Measurements from ENCODE around the gene CHRM2. TPM values are rescaled to one million over a fixed set of nuclear protein-coding genes. Genes with fewer than 3 reads are reported as not detected.

CHRM2 gene
- total and polyA plus RNA-seq, 2 experiments from 2014 or later: 0.21 to 0.35 TPM

DNA sequence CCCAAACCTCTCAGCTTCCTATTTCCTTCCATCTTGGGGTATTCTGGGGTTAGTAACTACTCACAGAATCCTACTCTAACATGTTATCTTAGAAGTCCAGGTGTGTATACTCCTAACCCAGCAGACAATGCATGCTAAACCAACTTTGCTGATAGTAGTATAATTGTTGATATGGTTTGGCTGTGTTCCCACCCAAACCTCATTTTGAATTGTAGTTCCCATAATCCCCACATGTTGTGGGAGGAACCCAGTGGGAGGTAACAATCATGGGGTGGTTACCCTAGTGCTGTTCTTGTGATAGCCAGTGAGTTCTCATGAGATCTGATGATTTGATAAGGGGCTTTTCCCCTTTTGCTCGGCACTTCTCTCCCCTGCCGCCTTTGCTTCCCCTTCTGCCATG, 135.1 kb downstream of the CHRM2 start:
- Histone ChIP-seq H3K4me1 (ENCODE audit: insufficient read depth) (peaks cover 11% of the 10 kb centered on the region; the same call in 1 of the 2 replicates), H3F3A (replicated peaks; ENCODE audit: low read depth) (no peaks in the 10 kb centered on the region), H3K36me3 (ENCODE audit: insufficient read depth) (no peaks in the 10 kb centered on the region), H2AFZ (no peak overlapping the region), H3K9me2 (ENCODE audit: insufficient read depth) (no peaks in the 10 kb centered on the region), H3K27me3 (ENCODE audit: insufficient read depth) (no peaks in the 10 kb centered on the region), H3K27ac (ENCODE audit: low read depth) (no peak overlapping the region), H3K4me3 (no peak overlapping the region), H3K4me2 (no peak overlapping the region), H3K79me2 (replicated peaks; ENCODE audit: insufficient read depth) (no peaks in the 10 kb centered on the region), H4K20me1 (replicated peaks; ENCODE audit: insufficient read depth) (no peaks in the 10 kb centered on the region)
- ATAC-seq: no peak
- Mint-ChIP-seq H3K27me3 (ENCODE audit: insufficient read depth, low read depth, poor library complexity) (no peaks in the 10 kb centered on the region), H3K9me3 (no peaks in the 10 kb centered on the region), H3K4me3 (no peak overlapping the region), H3K4me1 (peaks cover 8% of the 10 kb centered on the region; the same call in 2 of the 3 replicates), H3K27ac (no peak overlapping the region), H3K36me3 (ENCODE audit: low read depth) (no peaks in the 10 kb centered on the region)
- TF ChIP-seq STAT1 (IDR thresholded peaks at IDR 0.05; ENCODE audit: unreplicated experiment): no peak
- no peak for DNase-seq (ENCODE audit: low spot score)

DNA sequence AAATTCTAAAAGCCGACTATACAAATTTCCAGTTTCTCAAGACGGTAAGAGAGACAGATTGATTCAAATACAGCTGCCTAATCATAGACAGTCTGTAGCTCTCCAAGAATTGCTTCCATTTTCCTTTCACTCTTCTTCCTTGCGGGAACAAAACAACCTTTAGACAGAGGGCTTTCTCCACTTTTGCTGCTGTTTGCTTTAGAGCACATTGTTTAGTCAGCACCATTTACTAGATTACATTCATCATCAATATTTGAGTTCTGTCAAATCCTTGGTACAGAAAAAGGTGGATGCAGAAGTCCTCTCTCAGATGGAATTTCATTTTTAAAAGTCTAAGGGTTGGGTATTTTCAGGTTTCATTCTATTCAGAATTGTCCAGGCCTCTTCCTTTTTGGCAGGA, 137.4 kb downstream of the CHRM2 start:
- no peak for DNase-seq (ENCODE audit: low spot score)
- H4K20me1 ChIP-seq (replicated peaks; ENCODE audit: insufficient read depth): no peaks in the 10 kb centered on the region
- no peak for ATAC-seq
- Mint-ChIP-seq H3K4me1 (peaks cover 6% of the 10 kb centered on the region; the same call in 2 of the 3 replicates), H3K4me3 (no peak overlapping the region), H3K27me3 (ENCODE audit: insufficient read depth, low read depth, poor library complexity) (no peaks in the 10 kb centered on the region), H3K36me3 (ENCODE audit: low read depth) (no peaks in the 10 kb centered on the region), H3K9me3 (no peaks in the 10 kb centered on the region), H3K27ac (no peak overlapping the region)
- no peak overlapping the region for H3K4me2 ChIP-seq
- no peaks in the 10 kb centered on the region for H3F3A ChIP-seq (replicated peaks; ENCODE audit: low read depth)
- H3K9me2 ChIP-seq (ENCODE audit: insufficient read depth): no peaks in the 10 kb centered on the region
- no peaks in the 10 kb centered on the region for H3K79me2 ChIP-seq (replicated peaks; ENCODE audit: insufficient read depth)
- H3K27me3 ChIP-seq (ENCODE audit: insufficient read depth): no peaks in the 10 kb centered on the region
- H3K4me3 ChIP-seq: no peak overlapping the region
- H2AFZ ChIP-seq: no peak overlapping the region
- no peak for TF ChIP-seq JUNB (IDR thresholded peaks at IDR 0.05; ENCODE audit: unreplicated experiment)
- no peak for TF ChIP-seq STAT1 (IDR thresholded peaks at IDR 0.05; ENCODE audit: unreplicated experiment)
- TF ChIP-seq, protein P1, sequence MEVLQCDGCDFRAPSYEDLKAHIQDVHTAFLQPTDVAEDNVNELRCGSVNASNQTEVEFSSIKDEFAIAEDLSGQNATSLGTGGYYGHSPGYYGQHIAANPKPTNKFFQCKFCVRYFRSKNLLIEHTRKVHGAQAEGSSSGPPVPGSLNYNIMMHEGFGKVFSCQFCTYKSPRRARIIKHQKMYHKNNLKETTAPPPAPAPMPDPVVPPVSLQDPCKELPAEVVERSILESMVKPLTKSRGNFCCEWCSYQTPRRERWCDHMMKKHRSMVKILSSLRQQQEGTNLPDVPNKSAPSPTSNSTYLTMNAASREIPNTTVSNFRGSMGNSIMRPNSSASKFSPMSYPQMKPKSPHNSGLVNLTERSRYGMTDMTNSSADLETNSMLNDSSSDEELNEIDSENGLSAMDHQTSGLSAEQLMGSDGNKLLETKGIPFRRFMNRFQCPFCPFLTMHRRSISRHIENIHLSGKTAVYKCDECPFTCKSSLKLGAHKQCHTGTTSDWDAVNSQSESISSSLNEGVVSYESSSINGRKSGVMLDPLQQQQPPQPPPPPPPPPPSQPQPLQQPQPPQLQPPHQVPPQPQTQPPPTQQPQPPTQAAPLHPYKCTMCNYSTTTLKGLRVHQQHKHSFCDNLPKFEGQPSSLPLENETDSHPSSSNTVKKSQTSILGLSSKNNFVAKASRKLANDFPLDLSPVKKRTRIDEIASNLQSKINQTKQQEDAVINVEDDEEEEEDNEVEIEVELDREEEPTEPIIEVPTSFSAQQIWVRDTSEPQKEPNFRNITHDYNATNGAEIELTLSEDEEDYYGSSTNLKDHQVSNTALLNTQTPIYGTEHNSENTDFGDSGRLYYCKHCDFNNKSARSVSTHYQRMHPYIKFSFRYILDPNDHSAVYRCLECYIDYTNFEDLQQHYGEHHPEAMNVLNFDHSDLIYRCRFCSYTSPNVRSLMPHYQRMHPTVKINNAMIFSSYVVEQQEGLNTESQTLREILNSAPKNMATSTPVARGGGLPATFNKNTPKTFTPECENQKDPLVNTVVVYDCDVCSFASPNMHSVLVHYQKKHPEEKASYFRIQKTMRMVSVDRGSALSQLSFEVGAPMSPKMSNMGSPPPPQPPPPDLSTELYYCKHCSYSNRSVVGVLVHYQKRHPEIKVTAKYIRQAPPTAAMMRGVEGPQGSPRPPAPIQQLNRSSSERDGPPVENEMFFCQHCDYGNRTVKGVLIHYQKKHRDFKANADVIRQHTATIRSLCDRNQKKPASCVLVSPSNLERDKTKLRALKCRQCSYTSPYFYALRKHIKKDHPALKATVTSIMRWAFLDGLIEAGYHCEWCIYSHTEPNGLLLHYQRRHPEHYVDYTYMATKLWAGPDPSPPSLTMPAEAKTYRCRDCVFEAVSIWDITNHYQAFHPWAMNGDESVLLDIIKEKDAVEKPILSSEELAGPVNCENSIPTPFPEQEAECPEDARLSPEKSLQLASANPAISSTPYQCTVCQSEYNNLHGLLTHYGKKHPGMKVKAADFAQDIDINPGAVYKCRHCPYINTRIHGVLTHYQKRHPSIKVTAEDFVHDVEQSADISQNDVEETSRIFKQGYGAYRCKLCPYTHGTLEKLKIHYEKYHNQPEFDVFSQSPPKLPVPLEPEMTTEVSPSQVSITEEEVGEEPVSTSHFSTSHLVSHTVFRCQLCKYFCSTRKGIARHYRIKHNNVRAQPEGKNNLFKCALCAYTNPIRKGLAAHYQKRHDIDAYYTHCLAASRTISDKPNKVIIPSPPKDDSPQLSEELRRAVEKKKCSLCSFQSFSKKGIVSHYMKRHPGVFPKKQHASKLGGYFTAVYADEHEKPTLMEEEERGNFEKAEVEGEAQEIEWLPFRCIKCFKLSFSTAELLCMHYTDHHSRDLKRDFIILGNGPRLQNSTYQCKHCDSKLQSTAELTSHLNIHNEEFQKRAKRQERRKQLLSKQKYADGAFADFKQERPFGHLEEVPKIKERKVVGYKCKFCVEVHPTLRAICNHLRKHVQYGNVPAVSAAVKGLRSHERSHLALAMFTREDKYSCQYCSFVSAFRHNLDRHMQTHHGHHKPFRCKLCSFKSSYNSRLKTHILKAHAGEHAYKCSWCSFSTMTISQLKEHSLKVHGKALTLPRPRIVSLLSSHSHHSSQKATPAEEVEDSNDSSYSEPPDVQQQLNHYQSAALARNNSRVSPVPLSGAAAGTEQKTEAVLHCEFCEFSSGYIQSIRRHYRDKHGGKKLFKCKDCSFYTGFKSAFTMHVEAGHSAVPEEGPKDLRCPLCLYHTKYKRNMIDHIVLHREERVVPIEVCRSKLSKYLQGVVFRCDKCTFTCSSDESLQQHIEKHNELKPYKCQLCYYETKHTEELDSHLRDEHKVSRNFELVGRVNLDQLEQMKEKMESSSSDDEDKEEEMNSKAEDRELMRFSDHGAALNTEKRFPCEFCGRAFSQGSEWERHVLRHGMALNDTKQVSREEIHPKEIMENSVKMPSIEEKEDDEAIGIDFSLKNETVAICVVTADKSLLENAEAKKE (CRISPR knock-in tag; IDR thresholded peaks at IDR 0.05): no peak
- TF ChIP-seq EZH2 (IDR thresholded peaks at IDR 0.05; ENCODE audit: low read depth, unreplicated experiment): no peak
- no peak for TF ChIP-seq ZNF331 (CRISPR knock-in tag; IDR thresholded peaks at IDR 0.05; ENCODE audit: low read depth)
- no peaks in the 10 kb centered on the region for H3K36me3 ChIP-seq (ENCODE audit: insufficient read depth)
- peaks cover 7% of the 10 kb centered on the region; the same call in 1 of the 2 replicates for H3K4me1 ChIP-seq (ENCODE audit: insufficient read depth)
- no peak overlapping the region for H3K27ac ChIP-seq (ENCODE audit: low read depth)
